WTC11 (cell line): ENCODE measurements around the gene GRPEL1. TPM values are rescaled to one million over a fixed set of nuclear protein-coding genes. Genes with fewer than 3 reads are reported as not detected.
"Not testable (repeated sequence)": the region's sequence is repeated elsewhere in the genome, so short reads cannot be mapped to it uniquely, and the experiment has no call there.

ENCODE experiments used
- ATAC-seq: fragments of 200-7000 bp; cut with Tn5 transposase; 2 replicates; pipeline ENCODE4 v1.10.0; 2021; ENCODE audit warnings: mild to moderate bottlenecking, moderate library complexity
- CTCF ChIA-PET: fragments of 300-600 bp; sonication (Branson Sonifier 250); formaldehyde crosslinking; loops from one replicate; lab custom pipeline; 2021; ENCODE audit warnings: antibody characterized with exemption; lab: Charles Lee
- POLR2A ChIA-PET: fragments of 350-600 bp; sonication (Branson Sonifier 250); formaldehyde crosslinking; loops from one replicate; lab custom pipeline; 2021; ENCODE audit warnings: antibody characterized with exemption; lab: Charles Lee
- DNase-seq: peaks from one replicate; pipeline ENCODE4 v3.0.0; 2021; ENCODE audit warnings: low spot score
- H3K27ac Mint-ChIP-seq: 2 replicates; pipeline ENCODE4 v1.8.0; 2021; ENCODE audit warnings: mixed read lengths
- H3K27me3 Mint-ChIP-seq: 2 replicates; pipeline ENCODE4 v1.8.0; 2021; ENCODE audit warnings: low read depth, mild to moderate bottlenecking, moderate library complexity, mixed read lengths
- H3K36me3 Mint-ChIP-seq: 2 replicates; pipeline ENCODE4 v1.8.0; 2021; ENCODE audit warnings: mixed read lengths
- H3K4me1 Mint-ChIP-seq: 2 replicates; pipeline ENCODE4 v1.8.0; 2022; ENCODE audit warnings: mixed read lengths
- H3K4me3 Mint-ChIP-seq: 2 replicates; pipeline ENCODE4 v1.8.0; 2021; ENCODE audit warnings: mild to moderate bottlenecking, moderate library complexity, mixed read lengths
- H3K9me3 Mint-ChIP-seq: 2 replicates; pipeline ENCODE4 v1.8.0; 2021; ENCODE audit warnings: mixed read lengths
- FOXK1 ChIP-seq: sonication (generic); formaldehyde crosslinking; IDR thresholded peaks from 2 replicates; pipeline ENCODE4 v1.8.0; 2022; ENCODE audit warnings: mild to moderate bottlenecking, moderate library complexity, missing genetic modification reagents
- GRHL2 ChIP-seq: fragments of 250-450 bp; sonication (Bioruptor Pico); IDR thresholded peaks from 2 replicates; pipeline ENCODE4 v1.8.0; 2022; ENCODE audit warnings: mild to moderate bottlenecking, moderate library complexity; ENCODE audit not compliant: insufficient replicate concordance, severe bottlenecking
- JUN ChIP-seq: sonication (generic); formaldehyde crosslinking; IDR thresholded peaks from 2 replicates; pipeline ENCODE4 v1.8.0; 2023; ENCODE audit warnings: mild to moderate bottlenecking, missing genetic modification reagents
- KAT7 ChIP-seq: sonication (generic); formaldehyde crosslinking; IDR thresholded peaks from 2 replicates; pipeline ENCODE4 v1.8.1; 2023; ENCODE audit warnings: missing genetic modification reagents, mild to moderate bottlenecking, borderline replicate concordance
- MYBL2 ChIP-seq: sonication (generic); formaldehyde crosslinking; IDR thresholded peaks from 2 replicates; pipeline ENCODE4 v1.8.1; 2023; ENCODE audit warnings: mild to moderate bottlenecking, moderate library complexity, missing genetic modification reagents
- PRRX2 ChIP-seq: fragments of 250-450 bp; sonication (Bioruptor Pico); IDR thresholded peaks from 2 replicates; pipeline ENCODE4 v1.8.0; 2021; ENCODE audit warnings: mild to moderate bottlenecking
- ZNF121 ChIP-seq: sonication (generic); formaldehyde crosslinking; IDR thresholded peaks from 2 replicates; pipeline ENCODE4 v1.8.0; 2023; ENCODE audit warnings: missing genetic modification reagents
- ZNF219 ChIP-seq: sonication (generic); formaldehyde crosslinking; IDR thresholded peaks from 2 replicates; pipeline ENCODE4 v1.8.0; 2023; ENCODE audit warnings: missing genetic modification reagents, mild to moderate bottlenecking, borderline replicate concordance
- ZNF232 ChIP-seq: sonication (generic); formaldehyde crosslinking; IDR thresholded peaks from 2 replicates; pipeline ENCODE4 v1.8.0; 2022; ENCODE audit warnings: mild to moderate bottlenecking, missing genetic modification reagents
- ZNF396 ChIP-seq: fragments of 250-450 bp; sonication (Bioruptor Pico); IDR thresholded peaks from 2 replicates; pipeline ENCODE4 v1.8.0; 2021; ENCODE audit warnings: mild to moderate bottlenecking, moderate library complexity, borderline replicate concordance
- total RNA-seq: library from RNA; stranded (reverse); gene quantifications from 3 replicates; pipeline ENCODE4 v1.2.3, GENCODE V29; 2021
- TF ChIP-seq, protein P1 (sequence below): fragments of 250-450 bp; sonication (Bioruptor Pico); IDR thresholded peaks from 2 replicates; pipeline ENCODE4 v1.9.0; 2021; ENCODE audit warnings: mild to moderate bottlenecking, borderline replicate concordance
- TF ChIP-seq, protein P2 (sequence below): sonication (generic); formaldehyde crosslinking; IDR thresholded peaks from 2 replicates; pipeline ENCODE4 v1.8.0; 2022; ENCODE audit warnings: missing genetic modification reagents
- TF ChIP-seq, protein P3 (sequence below): sonication (generic); formaldehyde crosslinking; IDR thresholded peaks from 2 replicates; pipeline ENCODE4 v1.8.1; 2023; ENCODE audit warnings: mild to moderate bottlenecking, missing genetic modification reagents
- TF ChIP-seq, protein P4 (sequence below): fragments of 250-450 bp; sonication (Bioruptor Pico); IDR thresholded peaks from 2 replicates; pipeline ENCODE4 v2.1.2; 2022; ENCODE audit warnings: mild to moderate bottlenecking, moderate library complexity
- TF ChIP-seq, protein P5 (sequence below): fragments of 250-450 bp; sonication (Bioruptor Pico); IDR thresholded peaks from 2 replicates; pipeline ENCODE4 v1.8.0; 2021; ENCODE audit warnings: mild to moderate bottlenecking
- TF ChIP-seq, protein P6 (sequence below): sonication (generic); formaldehyde crosslinking; IDR thresholded peaks from 2 replicates; pipeline ENCODE4 v1.8.1; 2022; ENCODE audit warnings: mild to moderate bottlenecking, moderate library complexity, missing genetic modification reagents
- TF ChIP-seq, protein P7 (sequence below): fragments of 250-450 bp; sonication (Bioruptor Pico); conservative IDR thresholded peaks from 2 replicates; pipeline ENCODE4 v1.9.0; 2021; ENCODE audit warnings: mild to moderate bottlenecking

GRPEL1 gene
- total RNA-seq, 1 experiment from 2014 or later, result 50.0 TPM

DNA sequence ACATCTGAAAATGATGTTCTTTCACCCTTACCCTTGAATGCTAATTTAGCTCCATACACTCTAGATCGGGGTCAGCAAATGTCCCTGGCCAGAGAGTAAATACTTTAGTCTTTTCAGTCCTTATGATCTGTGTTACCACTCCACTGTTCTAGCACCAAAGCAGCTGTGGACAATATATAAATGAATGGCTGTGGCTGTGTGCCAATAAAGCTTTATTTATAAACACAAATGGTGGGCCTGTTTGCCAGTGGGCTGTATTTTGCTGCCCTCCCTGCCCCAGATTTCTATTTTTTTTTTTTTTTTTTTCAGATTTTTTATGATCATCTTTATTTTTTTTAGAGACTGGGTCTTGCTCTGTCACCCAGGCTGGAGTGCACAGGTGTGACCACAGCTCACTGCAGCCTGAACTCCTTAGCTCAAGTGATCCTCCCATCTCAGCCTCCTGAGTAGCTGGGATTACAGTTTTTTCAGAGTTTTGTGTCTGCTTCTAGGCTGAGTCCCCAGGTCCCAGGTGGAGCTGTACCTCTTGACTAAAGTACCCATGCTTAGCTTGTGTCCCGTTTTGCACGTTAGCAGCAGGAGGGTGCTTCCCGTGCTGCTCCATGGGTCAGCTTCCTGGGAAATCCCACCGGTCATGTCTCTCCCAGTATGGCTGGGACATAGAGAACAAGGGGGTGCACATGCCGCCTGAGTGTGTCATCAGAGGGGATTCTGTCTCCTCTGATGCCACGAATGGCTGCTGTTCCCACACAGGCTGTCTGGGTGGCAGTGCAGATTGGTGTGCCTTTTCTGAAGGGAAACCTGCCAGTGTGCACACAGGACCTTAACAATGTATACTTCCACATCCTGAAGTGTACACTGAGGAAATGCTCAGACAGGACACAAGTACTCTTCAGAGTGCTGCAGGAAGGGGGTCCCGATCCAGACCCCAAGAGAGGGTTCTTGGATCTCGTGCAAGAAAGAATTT lies 16.0 kb upstream of the GRPEL1 start:
- Mint-ChIP-seq H3K27me3 (peaks cover 92% of the 10 kb centered on the region), H3K4me3 (no peak overlapping the region), H3K4me1 (peaks cover 4% of the 10 kb centered on the region), H3K36me3 (peaks cover 6% of the 10 kb centered on the region), H3K27ac (no peak overlapping the region), H3K9me3 (peaks cover 27% of the 10 kb centered on the region)
- CTCF ChIA-PET, result interaction anchor here (0.7 to 3.7 kb wide), 9 partner anchors 13 to 111 kb away, joined by 3 to 37 read pairs (median 5); partner anchors contain the start of genes GRPEL1 and TADA2B
- DNase-seq, result no peak
- no peak for ATAC-seq
- TF ChIP-seq, protein P1, sequence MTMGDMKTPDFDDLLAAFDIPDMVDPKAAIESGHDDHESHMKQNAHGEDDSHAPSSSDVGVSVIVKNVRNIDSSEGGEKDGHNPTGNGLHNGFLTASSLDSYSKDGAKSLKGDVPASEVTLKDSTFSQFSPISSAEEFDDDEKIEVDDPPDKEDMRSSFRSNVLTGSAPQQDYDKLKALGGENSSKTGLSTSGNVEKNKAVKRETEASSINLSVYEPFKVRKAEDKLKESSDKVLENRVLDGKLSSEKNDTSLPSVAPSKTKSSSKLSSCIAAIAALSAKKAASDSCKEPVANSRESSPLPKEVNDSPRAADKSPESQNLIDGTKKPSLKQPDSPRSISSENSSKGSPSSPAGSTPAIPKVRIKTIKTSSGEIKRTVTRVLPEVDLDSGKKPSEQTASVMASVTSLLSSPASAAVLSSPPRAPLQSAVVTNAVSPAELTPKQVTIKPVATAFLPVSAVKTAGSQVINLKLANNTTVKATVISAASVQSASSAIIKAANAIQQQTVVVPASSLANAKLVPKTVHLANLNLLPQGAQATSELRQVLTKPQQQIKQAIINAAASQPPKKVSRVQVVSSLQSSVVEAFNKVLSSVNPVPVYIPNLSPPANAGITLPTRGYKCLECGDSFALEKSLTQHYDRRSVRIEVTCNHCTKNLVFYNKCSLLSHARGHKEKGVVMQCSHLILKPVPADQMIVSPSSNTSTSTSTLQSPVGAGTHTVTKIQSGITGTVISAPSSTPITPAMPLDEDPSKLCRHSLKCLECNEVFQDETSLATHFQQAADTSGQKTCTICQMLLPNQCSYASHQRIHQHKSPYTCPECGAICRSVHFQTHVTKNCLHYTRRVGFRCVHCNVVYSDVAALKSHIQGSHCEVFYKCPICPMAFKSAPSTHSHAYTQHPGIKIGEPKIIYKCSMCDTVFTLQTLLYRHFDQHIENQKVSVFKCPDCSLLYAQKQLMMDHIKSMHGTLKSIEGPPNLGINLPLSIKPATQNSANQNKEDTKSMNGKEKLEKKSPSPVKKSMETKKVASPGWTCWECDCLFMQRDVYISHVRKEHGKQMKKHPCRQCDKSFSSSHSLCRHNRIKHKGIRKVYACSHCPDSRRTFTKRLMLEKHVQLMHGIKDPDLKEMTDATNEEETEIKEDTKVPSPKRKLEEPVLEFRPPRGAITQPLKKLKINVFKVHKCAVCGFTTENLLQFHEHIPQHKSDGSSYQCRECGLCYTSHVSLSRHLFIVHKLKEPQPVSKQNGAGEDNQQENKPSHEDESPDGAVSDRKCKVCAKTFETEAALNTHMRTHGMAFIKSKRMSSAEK (CRISPR knock-in tag), result no peak
- TF ChIP-seq, protein P2, sequence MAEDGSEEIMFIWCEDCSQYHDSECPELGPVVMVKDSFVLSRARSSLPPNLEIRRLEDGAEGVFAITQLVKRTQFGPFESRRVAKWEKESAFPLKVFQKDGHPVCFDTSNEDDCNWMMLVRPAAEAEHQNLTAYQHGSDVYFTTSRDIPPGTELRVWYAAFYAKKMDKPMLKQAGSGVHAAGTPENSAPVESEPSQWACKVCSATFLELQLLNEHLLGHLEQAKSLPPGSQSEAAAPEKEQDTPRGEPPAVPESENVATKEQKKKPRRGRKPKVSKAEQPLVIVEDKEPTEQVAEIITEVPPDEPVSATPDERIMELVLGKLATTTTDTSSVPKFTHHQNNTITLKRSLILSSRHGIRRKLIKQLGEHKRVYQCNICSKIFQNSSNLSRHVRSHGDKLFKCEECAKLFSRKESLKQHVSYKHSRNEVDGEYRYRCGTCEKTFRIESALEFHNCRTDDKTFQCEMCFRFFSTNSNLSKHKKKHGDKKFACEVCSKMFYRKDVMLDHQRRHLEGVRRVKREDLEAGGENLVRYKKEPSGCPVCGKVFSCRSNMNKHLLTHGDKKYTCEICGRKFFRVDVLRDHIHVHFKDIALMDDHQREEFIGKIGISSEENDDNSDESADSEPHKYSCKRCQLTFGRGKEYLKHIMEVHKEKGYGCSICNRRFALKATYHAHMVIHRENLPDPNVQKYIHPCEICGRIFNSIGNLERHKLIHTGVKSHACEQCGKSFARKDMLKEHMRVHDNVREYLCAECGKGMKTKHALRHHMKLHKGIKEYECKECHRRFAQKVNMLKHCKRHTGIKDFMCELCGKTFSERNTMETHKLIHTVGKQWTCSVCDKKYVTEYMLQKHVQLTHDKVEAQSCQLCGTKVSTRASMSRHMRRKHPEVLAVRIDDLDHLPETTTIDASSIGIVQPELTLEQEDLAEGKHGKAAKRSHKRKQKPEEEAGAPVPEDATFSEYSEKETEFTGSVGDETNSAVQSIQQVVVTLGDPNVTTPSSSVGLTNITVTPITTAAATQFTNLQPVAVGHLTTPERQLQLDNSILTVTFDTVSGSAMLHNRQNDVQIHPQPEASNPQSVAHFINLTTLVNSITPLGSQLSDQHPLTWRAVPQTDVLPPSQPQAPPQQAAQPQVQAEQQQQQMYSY, result no peak
- TF ChIP-seq KAT7 (CRISPR knock-in tag), result no peak
- TF ChIP-seq, protein P3, sequence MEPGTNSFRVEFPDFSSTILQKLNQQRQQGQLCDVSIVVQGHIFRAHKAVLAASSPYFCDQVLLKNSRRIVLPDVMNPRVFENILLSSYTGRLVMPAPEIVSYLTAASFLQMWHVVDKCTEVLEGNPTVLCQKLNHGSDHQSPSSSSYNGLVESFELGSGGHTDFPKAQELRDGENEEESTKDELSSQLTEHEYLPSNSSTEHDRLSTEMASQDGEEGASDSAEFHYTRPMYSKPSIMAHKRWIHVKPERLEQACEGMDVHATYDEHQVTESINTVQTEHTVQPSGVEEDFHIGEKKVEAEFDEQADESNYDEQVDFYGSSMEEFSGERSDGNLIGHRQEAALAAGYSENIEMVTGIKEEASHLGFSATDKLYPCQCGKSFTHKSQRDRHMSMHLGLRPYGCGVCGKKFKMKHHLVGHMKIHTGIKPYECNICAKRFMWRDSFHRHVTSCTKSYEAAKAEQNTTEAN (CRISPR knock-in tag), result no peak
- TF ChIP-seq ZNF396 (CRISPR knock-in tag), result no peak
- TF ChIP-seq MYBL2 (CRISPR knock-in tag), result no peak
- TF ChIP-seq, protein P4, sequence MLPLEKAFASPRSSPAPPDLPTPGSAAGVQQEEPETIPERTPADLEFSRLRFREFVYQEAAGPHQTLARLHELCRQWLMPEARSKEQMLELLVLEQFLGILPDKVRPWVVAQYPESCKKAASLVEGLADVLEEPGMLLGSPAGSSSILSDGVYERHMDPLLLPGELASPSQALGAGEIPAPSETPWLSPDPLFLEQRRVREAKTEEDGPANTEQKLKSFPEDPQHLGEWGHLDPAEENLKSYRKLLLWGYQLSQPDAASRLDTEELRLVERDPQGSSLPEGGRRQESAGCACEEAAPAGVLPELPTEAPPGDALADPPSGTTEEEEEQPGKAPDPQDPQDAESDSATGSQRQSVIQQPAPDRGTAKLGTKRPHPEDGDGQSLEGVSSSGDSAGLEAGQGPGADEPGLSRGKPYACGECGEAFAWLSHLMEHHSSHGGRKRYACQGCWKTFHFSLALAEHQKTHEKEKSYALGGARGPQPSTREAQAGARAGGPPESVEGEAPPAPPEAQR (CRISPR knock-in tag), result no peak
- no peak for TF ChIP-seq JUN (CRISPR knock-in tag)
- no peak for TF ChIP-seq ZNF219 (CRISPR knock-in tag)
- TF ChIP-seq, protein P5, sequence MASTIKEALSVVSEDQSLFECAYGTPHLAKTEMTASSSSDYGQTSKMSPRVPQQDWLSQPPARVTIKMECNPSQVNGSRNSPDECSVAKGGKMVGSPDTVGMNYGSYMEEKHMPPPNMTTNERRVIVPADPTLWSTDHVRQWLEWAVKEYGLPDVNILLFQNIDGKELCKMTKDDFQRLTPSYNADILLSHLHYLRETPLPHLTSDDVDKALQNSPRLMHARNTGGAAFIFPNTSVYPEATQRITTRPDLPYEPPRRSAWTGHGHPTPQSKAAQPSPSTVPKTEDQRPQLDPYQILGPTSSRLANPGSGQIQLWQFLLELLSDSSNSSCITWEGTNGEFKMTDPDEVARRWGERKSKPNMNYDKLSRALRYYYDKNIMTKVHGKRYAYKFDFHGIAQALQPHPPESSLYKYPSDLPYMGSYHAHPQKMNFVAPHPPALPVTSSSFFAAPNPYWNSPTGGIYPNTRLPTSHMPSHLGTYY, result no peak
- no peak for TF ChIP-seq FOXK1 (CRISPR knock-in tag)
- no peak for TF ChIP-seq ZNF232
- TF ChIP-seq, protein P6, sequence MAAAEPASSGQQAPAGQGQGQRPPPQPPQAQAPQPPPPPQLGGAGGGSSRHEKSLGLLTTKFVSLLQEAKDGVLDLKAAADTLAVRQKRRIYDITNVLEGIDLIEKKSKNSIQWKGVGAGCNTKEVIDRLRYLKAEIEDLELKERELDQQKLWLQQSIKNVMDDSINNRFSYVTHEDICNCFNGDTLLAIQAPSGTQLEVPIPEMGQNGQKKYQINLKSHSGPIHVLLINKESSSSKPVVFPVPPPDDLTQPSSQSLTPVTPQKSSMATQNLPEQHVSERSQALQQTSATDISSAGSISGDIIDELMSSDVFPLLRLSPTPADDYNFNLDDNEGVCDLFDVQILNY (CRISPR knock-in tag), result no peak
- TF ChIP-seq PRRX2 (CRISPR knock-in tag), result no peak
- TF ChIP-seq GRHL2 (CRISPR knock-in tag), result no peak
- no peak for TF ChIP-seq ZNF121 (CRISPR knock-in tag)
- TF ChIP-seq, protein P7, sequence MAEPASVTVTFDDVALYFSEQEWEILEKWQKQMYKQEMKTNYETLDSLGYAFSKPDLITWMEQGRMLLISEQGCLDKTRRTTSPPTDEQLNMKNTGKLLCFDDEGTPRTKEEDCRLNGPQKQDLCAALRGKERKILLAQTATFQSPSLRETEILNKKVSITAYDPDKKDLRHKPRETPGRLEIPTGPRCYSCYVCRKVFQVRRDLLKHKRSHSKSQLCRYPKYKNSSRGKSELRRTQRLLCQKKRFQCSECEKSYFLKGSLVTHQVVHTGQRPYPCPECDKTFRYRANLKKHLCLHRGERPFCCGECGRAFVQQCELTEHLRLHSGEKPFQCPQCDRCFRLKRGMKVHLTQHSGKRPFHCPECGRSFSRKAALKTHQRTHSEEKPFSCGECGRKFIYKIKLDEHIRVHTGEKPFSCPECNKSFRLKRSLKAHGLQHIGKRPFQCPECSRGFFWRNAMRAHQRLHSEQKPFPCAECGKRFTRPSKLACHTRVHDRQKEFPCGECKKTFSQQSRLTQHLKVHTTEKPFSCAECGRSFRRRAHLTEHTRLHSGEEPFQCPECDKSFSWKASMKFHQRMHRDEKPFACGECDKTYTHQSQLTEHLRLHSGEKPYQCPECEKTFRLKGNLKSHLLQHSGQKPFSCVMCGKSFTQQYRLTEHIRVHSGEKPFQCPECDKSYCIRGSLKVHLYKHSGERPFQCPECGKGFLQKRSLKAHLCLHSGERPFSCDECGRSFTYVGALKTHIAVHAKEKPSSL (CRISPR knock-in tag), result no peak
- POLR2A ChIA-PET, result interaction anchor here (0.7 to 0.9 kb wide), 3 partner anchors 41 to 1836 kb away, joined by 3 to 6 read pairs (median 4); partner anchors contain the start of gene TADA2B

DNA sequence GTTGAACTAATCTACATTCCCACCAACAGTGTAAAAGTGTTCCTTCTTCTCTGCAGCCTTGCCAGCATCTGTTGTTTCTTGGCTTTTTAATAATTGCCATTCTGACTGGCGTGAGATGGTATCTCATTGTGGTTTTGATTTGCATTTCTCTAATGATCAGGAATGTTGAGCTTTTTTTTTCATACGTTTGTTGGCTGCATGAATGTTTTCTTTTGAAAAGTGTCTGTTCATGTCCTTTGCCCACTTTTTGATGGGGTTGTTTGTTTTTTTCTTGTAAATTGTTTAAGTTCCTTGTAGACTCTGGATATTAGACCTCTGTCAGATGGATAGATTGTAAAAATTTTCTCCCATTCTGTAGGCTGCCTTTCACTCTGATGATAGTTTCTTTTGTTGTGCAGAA lies 12.0 kb upstream of the GRPEL1 start:
- ATAC-seq, H3K36me3 Mint-ChIP-seq, DNase-seq, H3K27ac Mint-ChIP-seq, H3K9me3 Mint-ChIP-seq, H3K4me3 Mint-ChIP-seq, H3K4me1 Mint-ChIP-seq, POLR2A ChIA-PET: not testable (repeated sequence)
- peaks cover 56% of the 10 kb centered on the region for H3K27me3 Mint-ChIP-seq
- CTCF ChIA-PET, result interaction anchor here (2.4 kb wide), 1 partner anchor 9 kb away, joined by 8 read pairs; no protein-coding TSS in a partner anchor
